Kidney epithelial cell (primary cell): ENCODE data around the gene MAD1L1. TPM values are rescaled to one million over a fixed set of nuclear protein-coding genes. Genes with fewer than 3 reads are reported as not detected.
"Not testable (repeated sequence)": the region's sequence is repeated elsewhere in the genome, so short reads cannot be mapped to it uniquely, and the experiment has no call there.

Source experiments
- DNase-seq: peaks from one replicate; pipeline ENCODE4 v3.0.0-alpha.2; 2010; ENCODE audit warnings: low read depth
- H3K27me3 ChIP-seq: 2 replicates; pipeline ENCODE4 v1.6.0; 2011; ENCODE audit warnings: low read length; ENCODE audit not compliant: control insufficient read depth, insufficient read depth
- H3K36me3 ChIP-seq: 2 replicates; pipeline ENCODE4 v1.5.1; 2011; ENCODE audit warnings: low read length; ENCODE audit not compliant: control insufficient read depth, insufficient read depth
- H3K4me3 ChIP-seq: 2 replicates; pipeline ENCODE4 v1.5.1; 2011; ENCODE audit warnings: low read depth, mild to moderate bottlenecking, control low read depth, low read length
- total RNA-seq: library from RNA; depleted of rRNA; stranded (reverse); fragments of >200 nt; gene quantifications from 2 replicates; pipeline ENCODE4 v1.2.3, GENCODE V29; 2015
- TF ChIP-seq, protein P1 (sequence below): IDR thresholded peaks from 2 replicates; pipeline ENCODE4 v1.5.1; 2011; ENCODE audit warnings: mild to moderate bottlenecking, moderate library complexity, low read length, control low read depth, inconsistent platforms; ENCODE audit not compliant: insufficient read depth, poor library complexity, severe bottlenecking

The MAD1L1 gene
- total RNA-seq, 1 donor from 2014 or later = 61.2 TPM

DNA sequence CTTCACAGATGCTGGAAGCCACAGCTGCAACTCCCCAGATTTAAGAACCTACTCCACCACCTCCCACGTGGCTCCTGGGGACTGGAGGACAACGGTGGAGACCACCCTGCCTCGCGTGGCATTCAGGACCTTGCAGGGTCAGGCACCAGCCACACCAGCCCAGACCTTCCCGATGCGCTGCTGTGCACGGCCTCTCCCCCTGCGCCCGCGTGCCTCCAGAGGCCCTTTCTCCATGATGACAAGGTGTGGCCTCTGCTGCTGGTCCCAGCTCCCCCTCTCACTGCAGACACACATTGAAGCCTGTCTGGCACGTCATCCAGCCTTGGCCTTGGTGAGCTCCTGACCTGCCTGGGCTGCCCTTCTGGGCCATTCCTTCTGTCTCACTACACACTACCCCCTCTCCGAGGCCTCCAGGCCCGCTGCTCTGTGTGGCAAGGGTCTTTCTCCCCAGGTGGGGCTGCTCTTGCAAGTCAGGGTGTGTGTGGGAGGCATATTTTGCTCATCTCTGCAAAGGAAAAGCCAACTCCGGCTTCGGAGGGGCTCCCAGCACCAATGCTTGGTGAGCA is 254.8 kb downstream of the MAD1L1 start:
- no peak for DNase-seq
- no peaks in the 10 kb centered on the region for H3K27me3 ChIP-seq
- no peaks in the 10 kb centered on the region for H3K36me3 ChIP-seq
- TF ChIP-seq, protein P1, sequence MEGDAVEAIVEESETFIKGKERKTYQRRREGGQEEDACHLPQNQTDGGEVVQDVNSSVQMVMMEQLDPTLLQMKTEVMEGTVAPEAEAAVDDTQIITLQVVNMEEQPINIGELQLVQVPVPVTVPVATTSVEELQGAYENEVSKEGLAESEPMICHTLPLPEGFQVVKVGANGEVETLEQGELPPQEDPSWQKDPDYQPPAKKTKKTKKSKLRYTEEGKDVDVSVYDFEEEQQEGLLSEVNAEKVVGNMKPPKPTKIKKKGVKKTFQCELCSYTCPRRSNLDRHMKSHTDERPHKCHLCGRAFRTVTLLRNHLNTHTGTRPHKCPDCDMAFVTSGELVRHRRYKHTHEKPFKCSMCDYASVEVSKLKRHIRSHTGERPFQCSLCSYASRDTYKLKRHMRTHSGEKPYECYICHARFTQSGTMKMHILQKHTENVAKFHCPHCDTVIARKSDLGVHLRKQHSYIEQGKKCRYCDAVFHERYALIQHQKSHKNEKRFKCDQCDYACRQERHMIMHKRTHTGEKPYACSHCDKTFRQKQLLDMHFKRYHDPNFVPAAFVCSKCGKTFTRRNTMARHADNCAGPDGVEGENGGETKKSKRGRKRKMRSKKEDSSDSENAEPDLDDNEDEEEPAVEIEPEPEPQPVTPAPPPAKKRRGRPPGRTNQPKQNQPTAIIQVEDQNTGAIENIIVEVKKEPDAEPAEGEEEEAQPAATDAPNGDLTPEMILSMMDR = no peak
- no peak overlapping the region for H3K4me3 ChIP-seq

DNA sequence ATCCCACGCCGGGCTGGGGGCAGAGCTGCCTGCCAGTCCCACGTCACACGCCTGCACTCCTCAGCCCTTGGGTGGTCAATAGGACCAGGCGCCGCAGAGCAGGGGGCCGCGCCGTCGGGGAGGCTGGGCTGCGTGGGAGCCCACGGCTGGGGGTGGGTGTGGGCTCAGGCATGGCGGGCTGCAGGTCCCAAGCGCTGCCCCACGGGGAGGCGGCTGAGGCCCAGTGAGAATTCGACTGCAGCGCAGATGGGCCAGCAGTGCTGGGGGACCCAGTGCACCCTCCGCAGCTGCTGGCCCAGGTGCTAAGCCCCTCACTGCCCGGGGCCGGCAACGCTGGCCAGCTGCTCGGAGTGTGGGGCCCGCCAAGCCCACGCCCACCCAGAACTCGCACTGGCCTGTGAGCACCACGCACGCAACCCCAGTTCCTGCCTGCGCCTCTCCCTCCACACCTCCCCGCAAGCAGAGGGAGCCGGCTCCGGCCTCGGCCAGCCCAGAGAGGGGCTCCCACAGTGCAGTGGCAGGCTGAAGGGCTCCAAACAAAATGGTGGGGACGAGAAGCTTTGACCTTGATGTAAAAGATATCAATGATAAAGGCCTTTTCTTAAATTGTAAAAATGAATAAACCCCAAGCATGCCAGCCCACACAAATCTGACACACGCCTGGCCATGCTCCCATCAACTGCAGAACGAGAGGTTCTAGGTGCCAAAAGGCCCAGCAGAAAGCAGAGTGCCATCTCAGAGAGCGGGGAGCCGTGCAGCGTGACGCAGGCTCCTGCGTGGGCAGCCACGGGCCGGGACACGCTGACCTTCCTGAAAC is 255.5 kb downstream of the MAD1L1 start:
- DNase-seq = no peak
- Histone ChIP-seq H3K27me3 (no peaks in the 10 kb centered on the region), H3K36me3 (no peaks in the 10 kb centered on the region), H3K4me3 (no peak overlapping the region)
- TF ChIP-seq, protein P1 = no peak

DNA sequence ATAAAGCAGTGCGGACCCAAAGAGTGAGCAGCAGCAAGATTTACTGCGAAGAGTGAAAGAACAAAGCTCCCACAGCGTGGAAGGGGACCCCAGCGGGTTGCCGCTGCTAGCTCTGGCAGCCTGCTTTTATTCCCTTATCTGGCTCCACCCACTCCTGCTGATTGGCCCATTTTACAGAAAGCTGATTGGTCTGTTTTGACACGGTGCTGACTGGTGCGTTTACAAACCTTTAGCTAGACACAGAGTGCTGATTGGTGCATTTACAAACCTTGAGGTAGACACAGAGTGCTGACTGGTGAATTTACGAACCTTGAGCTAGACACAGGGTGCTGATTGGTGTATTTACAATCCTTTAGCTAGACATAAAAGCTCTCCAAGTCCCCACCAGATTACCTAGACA is 256.2 kb downstream of the MAD1L1 start:
- H3K36me3 ChIP-seq, DNase-seq, H3K4me3 ChIP-seq: not testable (repeated sequence)

DNA sequence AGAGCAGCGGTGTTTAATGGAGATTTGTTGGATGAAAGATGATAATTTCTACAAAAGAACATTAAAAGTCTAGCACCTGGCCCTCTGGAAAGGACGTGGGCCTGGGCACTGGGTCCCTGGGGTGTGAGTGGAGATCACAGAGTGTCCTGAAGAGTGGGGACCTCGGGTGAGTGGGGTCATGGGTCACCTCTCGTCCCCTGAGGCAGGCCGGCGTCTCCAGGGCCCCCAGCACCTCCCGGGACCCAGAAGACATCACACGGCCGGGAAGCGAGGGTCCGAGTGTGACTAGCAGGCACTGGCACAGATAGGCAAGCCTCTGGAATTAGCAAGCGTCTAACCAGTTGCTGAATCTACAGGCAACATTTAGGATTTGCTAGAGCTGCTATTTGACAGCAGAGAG is 257.2 kb downstream of the MAD1L1 start:
- Histone ChIP-seq H3K36me3 (no peaks in the 10 kb centered on the region), H3K4me3 (no peak overlapping the region), H3K27me3 (no peaks in the 10 kb centered on the region)
- DNase-seq = no peak
- TF ChIP-seq, protein P1 = no peak

More for the DNA sequence above, 256.2 kb downstream of the MAD1L1 start:
- not testable (repeated sequence) for H3K27me3 ChIP-seq

DNA sequence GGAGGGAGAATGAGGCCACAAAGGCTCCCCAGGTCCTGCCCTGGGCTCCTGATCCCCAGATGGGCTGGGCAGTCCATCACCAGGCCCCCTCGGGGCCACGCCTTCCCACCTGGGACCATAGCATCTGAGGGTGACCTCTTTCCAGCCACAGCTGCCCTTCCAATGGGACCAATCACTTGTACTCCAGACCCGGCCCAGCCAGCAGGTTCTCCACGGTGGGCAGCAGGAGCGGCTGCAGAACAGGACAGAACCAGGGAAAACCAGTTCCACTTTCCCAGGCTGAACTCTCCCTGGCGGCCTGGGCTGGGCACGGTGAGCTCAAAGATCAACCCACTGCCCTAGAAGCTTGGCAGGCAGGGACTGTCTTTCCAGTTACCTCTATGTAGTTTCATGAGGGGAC is 257.6 kb downstream of the MAD1L1 start:
- no peaks in the 10 kb centered on the region for H3K36me3 ChIP-seq

DNA sequence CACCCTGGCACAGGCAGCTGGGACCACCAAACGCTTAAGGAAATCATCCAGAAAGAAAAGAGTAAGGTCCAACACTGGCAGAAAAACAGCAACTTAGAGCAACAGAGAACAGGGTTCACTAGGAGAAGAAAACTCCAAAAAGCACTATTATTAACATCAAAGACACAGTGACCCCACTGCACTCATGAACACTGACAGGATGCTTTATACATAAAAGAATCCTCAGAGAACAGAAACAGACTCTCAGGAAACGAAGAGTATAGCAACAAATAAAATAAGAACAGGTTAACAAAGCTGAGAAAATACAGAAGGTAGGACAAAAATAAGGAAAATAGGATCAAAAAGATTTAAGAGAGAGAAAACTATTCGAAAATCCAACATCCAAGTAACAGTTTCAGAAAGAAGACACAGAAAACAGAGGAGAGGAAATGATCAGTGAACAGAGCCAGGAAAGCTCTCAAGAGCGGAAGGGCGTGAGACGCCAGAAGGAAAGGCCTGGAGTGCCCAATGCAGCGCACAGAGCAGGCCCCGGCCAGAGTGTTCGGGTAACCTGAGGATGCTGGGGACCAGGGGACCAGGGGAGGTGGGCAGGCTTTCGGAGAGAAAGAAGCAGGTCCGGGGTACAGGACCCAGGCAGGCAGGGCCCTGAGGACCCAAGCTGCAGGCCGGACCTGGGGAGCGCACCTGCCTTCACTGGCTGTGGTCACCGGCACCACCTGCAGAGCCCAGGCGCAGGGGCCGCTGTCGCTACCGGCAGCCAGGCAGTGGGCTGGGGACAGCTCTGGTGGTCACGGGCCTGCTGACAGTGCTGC is 258.2 kb downstream of the MAD1L1 start:
- Histone ChIP-seq H3K36me3 (no peaks in the 10 kb centered on the region), H3K27me3 (no peaks in the 10 kb centered on the region), H3K4me3 (no peak overlapping the region)
- no peak for DNase-seq
- TF ChIP-seq, protein P1 = no peak

More for the DNA sequence above, 257.6 kb downstream of the MAD1L1 start:
- Histone ChIP-seq H3K4me3 (no peak overlapping the region), H3K27me3 (no peaks in the 10 kb centered on the region)
- no peak for DNase-seq
- TF ChIP-seq, protein P1 = no peak
